Tibial nerve (tissue), 4 donors: ENCODE results near the gene FABP2. TPM values are rescaled to one million over a fixed set of nuclear protein-coding genes. Genes with fewer than 3 reads are reported as not detected.
"Not testable (repeated sequence)": the region's sequence is repeated elsewhere in the genome, so short reads cannot be mapped to it uniquely, and the experiment has no call there.

Source experiments
- DNase-seq, 2 donors: peaks; one replicate each; pipeline ENCODE4 v3.0.0-alpha.2; 2019; ENCODE audit warnings: low spot score in 2 of 2
- H3K27ac ChIP-seq, 4 donors: fragments of 200-600 bp; sonication (generic) in 3 of 4; one replicate each; pipeline ENCODE4 v1.5.1; 2017 to 2019; ENCODE audit warnings: mild to moderate bottlenecking in 1 of 4
- H3K27me3 ChIP-seq, 2 donors: fragments of 200-600 bp; sonication (generic) in 1 of 2; one replicate each; pipeline versions ENCODE4 v1.5.1 to v1.6.0; 2017 to 2019
- H3K36me3 ChIP-seq, 3 donors: fragments of 200-600 bp; sonication (generic); one replicate each; pipeline ENCODE4 v1.5.1; 2018 to 2019
- H3K4me1 ChIP-seq, 4 donors: fragments of 200-600 bp; sonication (generic) in 3 of 4; one replicate each; pipeline ENCODE4 v1.5.1; 2017 to 2019
- H3K4me3 ChIP-seq, 4 donors: fragments of 200-600 bp; sonication (generic) in 3 of 4; one replicate each; pipeline ENCODE4 v1.5.1; 2017 to 2019; ENCODE audit warnings: mild to moderate bottlenecking in 1 of 4, moderate library complexity in 1 of 4
- H3K9me3 ChIP-seq, 4 donors: fragments of 200-600 bp; sonication (generic) in 3 of 4; one replicate each; pipeline ENCODE4 v1.5.1; 2017 to 2019
- EP300 ChIP-seq, 2 donors: sonication (generic); formaldehyde crosslinking; IDR thresholded peaks; one replicate each; pipeline ENCODE4 v1.6.1; 2017; ENCODE audit warnings: antibody characterized with exemption in 2 of 2, mild to moderate bottlenecking in 1 of 2
- POLR2A ChIP-seq, 2 donors: fragments of 450-650 bp; IDR thresholded peaks; one replicate each; pipeline ENCODE4 v1.6.1; 2017; ENCODE audit warnings: antibody characterized with exemption in 2 of 2, mild to moderate bottlenecking in 2 of 2, moderate library complexity in 2 of 2
- WGBS, 2 donors: methylation state at CpG; one replicate each; pipeline ENCODE4 v1.1.5; 2018; 5-methylcytosine and 5-hydroxymethylcytosine counted together
- total RNA-seq, 4 donors: library from RNA; depleted of rRNA; stranded (reverse); fragments of >200 nt; gene quantifications; one replicate each; pipeline ENCODE4 v1.1.0, GENCODE V29; 2016
- TF ChIP-seq, protein P1 (sequence below), 5 experiments: fragments of 200-600 bp in 3 of 5; fragments of 450-650 bp in 2 of 5; sonication (generic) in 3 of 5; IDR thresholded peaks; one replicate each; pipeline ENCODE4 v1.5.1; 2016 to 2019; ENCODE audit warnings: antibody characterized with exemption in 5 of 5, mild to moderate bottlenecking in 3 of 5, moderate library complexity in 2 of 5

Gene FABP2
- total RNA-seq, result not detected

DNA sequence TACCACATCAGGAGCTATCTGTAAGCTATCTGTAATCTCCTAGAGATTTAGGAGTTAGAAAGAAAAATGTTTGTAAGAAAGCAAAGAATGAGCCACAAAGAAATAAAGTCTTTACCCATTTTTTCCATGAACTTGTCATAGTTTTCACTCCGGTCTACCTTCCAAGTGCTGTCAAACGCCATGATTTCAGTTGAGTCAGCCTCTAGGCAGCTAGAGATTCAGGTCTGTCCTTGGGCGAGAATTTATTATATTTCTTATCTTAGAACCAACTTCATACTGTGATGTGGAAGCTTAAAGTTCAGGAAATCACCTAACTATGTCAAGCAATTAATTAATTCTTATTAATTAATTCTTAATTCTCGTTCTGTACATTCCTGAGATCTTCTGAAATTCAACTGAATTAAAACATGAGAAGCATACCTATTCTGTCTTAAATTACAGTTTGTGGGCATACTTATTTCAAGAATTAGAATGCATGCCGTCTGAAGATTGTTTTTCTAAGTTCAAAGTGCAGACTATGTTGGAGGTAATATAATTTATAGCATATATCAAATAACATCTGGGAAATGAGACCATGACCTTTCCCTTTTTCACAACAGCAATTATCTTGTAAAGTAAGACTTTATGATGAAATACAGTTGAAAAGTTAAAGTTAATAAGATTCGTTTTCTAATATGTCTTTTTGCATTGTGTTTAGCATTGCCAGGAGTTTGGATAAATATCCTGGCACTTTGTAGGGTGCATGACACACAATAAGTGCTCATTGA lies at the start of gene FABP2:
Gene FABP2 (minus strand): TSS at position 218 of the 767 bp plus-strand sequence. CDS start 36 bp downstream, at position 182.
- Histone ChIP-seq H3K4me3 (peak within 1 kb of the TSS in 1 of 4 donors; percentile 13), H3K27me3 (no peaks in the 10 kb centered on the region), H3K4me1 (no peaks in the 10 kb centered on the region), H3K36me3 (no peaks in the 10 kb centered on the region), H3K9me3 (no peaks in the 10 kb centered on the region), H3K27ac (no peak within 1 kb of the TSS)
- TF ChIP-seq, protein P1, sequence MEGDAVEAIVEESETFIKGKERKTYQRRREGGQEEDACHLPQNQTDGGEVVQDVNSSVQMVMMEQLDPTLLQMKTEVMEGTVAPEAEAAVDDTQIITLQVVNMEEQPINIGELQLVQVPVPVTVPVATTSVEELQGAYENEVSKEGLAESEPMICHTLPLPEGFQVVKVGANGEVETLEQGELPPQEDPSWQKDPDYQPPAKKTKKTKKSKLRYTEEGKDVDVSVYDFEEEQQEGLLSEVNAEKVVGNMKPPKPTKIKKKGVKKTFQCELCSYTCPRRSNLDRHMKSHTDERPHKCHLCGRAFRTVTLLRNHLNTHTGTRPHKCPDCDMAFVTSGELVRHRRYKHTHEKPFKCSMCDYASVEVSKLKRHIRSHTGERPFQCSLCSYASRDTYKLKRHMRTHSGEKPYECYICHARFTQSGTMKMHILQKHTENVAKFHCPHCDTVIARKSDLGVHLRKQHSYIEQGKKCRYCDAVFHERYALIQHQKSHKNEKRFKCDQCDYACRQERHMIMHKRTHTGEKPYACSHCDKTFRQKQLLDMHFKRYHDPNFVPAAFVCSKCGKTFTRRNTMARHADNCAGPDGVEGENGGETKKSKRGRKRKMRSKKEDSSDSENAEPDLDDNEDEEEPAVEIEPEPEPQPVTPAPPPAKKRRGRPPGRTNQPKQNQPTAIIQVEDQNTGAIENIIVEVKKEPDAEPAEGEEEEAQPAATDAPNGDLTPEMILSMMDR (IDR thresholded peaks at IDR 0.05), result no peak
- TF ChIP-seq EP300 (IDR thresholded peaks at IDR 0.05) (no peak), POLR2A (IDR thresholded peaks at IDR 0.05) (no peak)
- DNase-seq, result no peak
- WGBS, 2 donors, result 77 to 83% methylated on average over 6 of the region's 6 CpGs

DNA sequence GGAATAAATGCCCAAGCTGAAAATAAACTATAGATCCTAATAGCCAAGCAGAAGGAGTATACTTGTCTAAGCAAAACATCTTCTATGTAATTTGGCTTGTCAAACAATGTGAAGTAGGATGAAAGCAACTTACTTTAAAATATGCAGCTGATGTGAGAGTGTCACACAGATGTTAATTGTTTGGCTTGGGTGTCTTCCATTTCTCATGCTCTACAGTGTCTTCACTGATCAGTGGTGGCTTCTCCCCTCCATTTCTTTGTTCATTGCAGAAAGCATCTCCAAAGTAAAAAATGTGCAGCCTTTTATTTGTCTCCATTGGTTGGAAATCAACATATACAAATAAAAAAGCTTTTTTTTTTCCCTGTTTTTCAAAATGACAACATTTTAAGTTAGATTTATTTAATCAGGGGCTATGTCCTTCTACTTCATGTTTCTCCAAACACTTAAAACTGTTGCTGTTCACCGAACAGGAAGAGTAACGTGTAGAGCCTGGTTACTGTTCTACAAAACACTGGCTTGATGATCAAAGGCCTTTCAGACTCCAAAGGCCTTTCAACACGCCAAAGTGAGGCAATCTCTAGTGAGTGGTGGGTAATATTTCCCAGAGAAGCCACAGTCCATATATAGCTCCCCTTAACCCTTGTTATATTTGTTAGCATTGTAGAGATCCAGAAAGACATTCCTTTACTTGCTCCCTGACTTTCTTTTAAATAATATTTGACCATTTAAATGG lies 49.2 kb upstream of the FABP2 start:
- not testable (repeated sequence) for DNase-seq, H3K4me3 ChIP-seq, H3K27me3 ChIP-seq, H3K36me3 ChIP-seq, H3K9me3 ChIP-seq, H3K27ac ChIP-seq, H3K4me1 ChIP-seq
- 54 to 56% methylated on average over 3 of the region's 3 CpGs for WGBS, 2 donors

DNA sequence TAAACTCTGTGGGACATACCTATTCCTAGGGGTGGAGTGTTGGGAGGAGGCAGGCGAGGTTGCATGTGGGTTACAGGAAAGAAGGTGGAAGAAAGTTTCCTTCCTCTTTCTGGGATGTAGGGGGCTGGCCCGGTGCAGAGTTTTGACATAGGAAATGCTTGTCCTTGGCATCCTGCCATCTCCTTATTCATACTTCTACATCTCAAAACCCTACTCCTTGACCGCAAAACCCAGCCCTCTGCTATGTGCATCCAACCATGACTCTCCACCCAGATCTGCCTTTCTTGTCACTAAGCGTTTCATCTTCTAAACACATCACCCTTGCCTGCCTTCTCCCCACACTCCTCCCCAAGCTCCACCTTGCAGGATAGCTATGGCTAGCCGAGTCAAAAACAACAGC lies 48.5 kb upstream of the FABP2 start:
- H3K4me1 ChIP-seq, H3K36me3 ChIP-seq, H3K9me3 ChIP-seq, H3K4me3 ChIP-seq, H3K27ac ChIP-seq, H3K27me3 ChIP-seq: not testable (repeated sequence)
- peak in 1 of 2 donors; percentile 7 for DNase-seq
- 37 to 50% methylated on average over 5 of the region's 5 CpGs for WGBS, 2 donors

GRCh38 chr4:119366802-119367201 lies 44.9 kb upstream of the FABP2 start:
- H3K4me3 ChIP-seq, H3K36me3 ChIP-seq, H3K27me3 ChIP-seq, H3K9me3 ChIP-seq, H3K4me1 ChIP-seq, H3K27ac ChIP-seq, DNase-seq: not testable (repeated sequence)
- 60 to 64% methylated on average over 7 of the region's 7 CpGs for WGBS, 2 donors

GRCh38 chr4:119364203-119364602 lies 42.3 kb upstream of the FABP2 start:
- H3K4me1 ChIP-seq, H3K27ac ChIP-seq, H3K9me3 ChIP-seq, DNase-seq, H3K4me3 ChIP-seq, H3K36me3 ChIP-seq, H3K27me3 ChIP-seq: not testable (repeated sequence)
- WGBS, 2 donors, result 79 to 97% methylated on average over 1 of the region's 1 CpG

DNA sequence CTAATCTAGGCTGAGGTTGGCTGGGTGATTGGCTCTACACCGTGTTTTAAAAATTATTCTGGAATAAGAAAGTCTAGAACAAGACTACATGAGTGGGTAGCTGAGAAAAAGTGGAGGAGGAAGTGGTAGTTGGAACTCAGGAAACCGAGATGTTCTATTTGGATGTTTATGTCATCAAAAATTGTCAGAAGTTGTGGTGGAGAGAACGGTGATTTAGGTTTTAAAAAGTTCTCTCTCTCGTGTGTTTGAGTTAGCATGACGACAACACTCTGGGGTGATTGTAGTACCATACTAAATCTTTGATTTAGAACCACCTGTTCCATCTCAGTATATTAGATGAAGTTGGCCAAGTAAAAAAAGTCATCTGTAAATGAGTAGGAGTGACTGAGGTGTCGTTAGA lies 41.4 kb upstream of the FABP2 start:
- H3K36me3 ChIP-seq, H3K4me1 ChIP-seq, H3K4me3 ChIP-seq, H3K9me3 ChIP-seq, H3K27ac ChIP-seq, DNase-seq, H3K27me3 ChIP-seq: not testable (repeated sequence)
- WGBS, 2 donors, result 79 to 82% methylated on average over 6 of the region's 6 CpGs

GRCh38 chr4:119362413-119362812 lies 40.5 kb upstream of the FABP2 start:
- H3K4me3 ChIP-seq, H3K36me3 ChIP-seq, H3K27me3 ChIP-seq, H3K9me3 ChIP-seq, H3K4me1 ChIP-seq, H3K27ac ChIP-seq, DNase-seq: not testable (repeated sequence)
- 94 to 98% methylated on average over 3 of the region's 3 CpGs for WGBS, 2 donors

- H3K36me3 ChIP-seq, H3K4me1 ChIP-seq, H3K4me3 ChIP-seq, H3K27me3 ChIP-seq, H3K27ac ChIP-seq, H3K9me3 ChIP-seq, DNase-seq: not testable (repeated sequence)
- 75 to 77% methylated on average over 2 of the region's 2 CpGs for WGBS, 2 donors
Observed at GRCh38 chr4:119359873-119360272, 37.9 kb upstream of the FABP2 start.

GRCh38 chr4:119356796-119357195 lies 34.9 kb upstream of the FABP2 start:
- not testable (repeated sequence) for DNase-seq, H3K4me1 ChIP-seq, H3K27me3 ChIP-seq, H3K36me3 ChIP-seq, H3K9me3 ChIP-seq, H3K4me3 ChIP-seq
- H3K27ac ChIP-seq, result peak overlapping the region in 1 of 4 donors; percentile 48
- WGBS, 2 donors, result 100% methylated on average over 1 of the region's 1 CpG

DNA sequence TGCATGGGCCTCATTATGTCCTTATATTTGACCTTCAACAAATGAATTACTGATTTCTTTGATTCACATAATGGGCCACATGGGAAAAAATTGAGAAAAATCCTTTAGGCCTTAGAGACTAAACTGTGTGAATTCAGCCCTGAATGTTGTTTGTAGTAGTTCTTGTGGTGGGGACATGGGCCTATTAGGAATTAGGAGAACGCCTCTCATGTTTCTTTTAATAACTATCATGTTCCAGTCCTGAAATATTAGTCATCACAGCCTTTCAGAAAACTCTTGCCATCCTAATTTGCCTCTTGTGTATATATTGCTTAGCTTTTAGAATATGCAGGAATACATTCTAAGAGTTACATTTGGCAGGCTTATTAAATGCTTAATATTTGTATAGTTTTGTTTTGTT lies 34.1 kb upstream of the FABP2 start:
- WGBS, 2 donors, result 61 to 67% methylated on average over 1 of the region's 1 CpG
- not testable (repeated sequence) for H3K4me1 ChIP-seq, H3K27me3 ChIP-seq, H3K9me3 ChIP-seq, H3K4me3 ChIP-seq, H3K36me3 ChIP-seq, DNase-seq
- H3K27ac ChIP-seq, result peak overlapping the region in 1 of 4 donors; percentile 48

DNA sequence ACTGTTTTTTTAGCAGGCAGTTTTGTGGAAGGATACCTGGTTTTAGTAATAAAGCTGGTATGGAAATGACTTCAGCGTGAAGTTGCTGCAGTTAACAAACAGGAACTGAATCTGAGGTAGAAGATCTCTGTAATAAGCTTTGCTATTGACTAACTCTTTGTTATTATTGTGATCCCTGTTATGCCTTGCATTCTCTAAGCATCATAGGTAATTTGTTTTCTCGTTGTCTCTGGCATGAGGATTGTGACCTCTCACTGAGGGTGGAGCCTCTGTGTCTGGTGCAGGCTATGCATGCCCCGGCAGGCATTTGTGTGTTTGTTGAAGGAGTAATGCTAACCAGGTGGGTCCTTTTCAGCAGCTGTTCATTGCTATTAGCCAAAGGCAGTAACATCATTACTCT lies 31.4 kb upstream of the FABP2 start:
- H3K4me3 ChIP-seq, H3K27me3 ChIP-seq, DNase-seq, H3K36me3 ChIP-seq, H3K9me3 ChIP-seq, H3K4me1 ChIP-seq, H3K27ac ChIP-seq: not testable (repeated sequence)
- 46 to 59% methylated on average over 2 to 3 of the region's 3 CpGs for WGBS, 2 donors

DNA sequence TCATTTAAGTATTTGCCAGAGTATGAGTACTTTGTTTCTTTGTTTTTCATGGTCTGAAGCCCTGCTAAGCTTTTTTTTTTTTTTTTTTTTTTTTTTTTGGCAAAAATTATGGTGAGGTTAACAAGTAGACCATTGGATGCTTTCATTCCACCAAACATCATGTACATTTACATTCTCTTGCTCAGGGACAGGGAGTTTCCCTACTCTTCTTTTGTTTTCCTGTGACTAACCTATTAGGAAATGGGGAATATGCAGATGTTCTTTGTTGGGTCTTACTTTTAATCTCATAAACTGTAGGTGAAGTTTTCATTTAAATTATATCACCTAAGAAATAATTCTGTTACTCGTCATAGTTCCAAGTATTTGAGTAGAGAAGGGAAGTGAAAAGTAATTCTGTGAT lies 26.2 kb upstream of the FABP2 start:
- not testable (repeated sequence) for H3K27ac ChIP-seq, H3K9me3 ChIP-seq, H3K4me3 ChIP-seq, H3K27me3 ChIP-seq, H3K36me3 ChIP-seq, H3K4me1 ChIP-seq, DNase-seq
- 65 to 74% methylated on average over 1 of the region's 1 CpG for WGBS, 2 donors
